ENCODE measurements around the gene NRDE2.
"Not testable (repeated sequence)": the region's sequence is repeated elsewhere in the genome, so short reads cannot be mapped to it uniquely, and the experiment has no call there.

NRDE2 gene

DNA sequence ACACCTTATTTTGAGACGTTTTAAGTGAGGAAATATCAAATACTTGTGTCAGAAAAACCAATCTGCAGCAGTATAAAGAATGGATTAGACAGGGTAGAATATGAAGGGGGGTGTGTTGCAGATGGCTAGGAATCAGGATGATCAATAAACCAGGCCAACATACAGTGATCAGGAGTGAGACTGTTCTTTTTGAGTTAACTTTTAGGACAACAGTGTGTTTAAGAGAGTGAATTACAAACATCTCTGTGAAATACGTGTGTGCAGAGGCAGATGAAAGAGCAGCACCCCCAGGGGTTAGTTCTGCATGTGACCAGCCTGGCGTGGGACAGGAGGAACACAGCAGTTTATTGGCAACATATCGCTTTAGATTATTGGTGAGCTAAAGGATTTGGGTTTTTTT is 10.6 kb upstream of the NRDE2 start:
- no peak overlapping the region for H3K4me3 ChIP-seq (ENCODE audit: low read length)
- no peak for DNase-seq (ENCODE audit: low read depth)
- no peak for TF ChIP-seq CTCF (conservative IDR thresholded peaks at IDR 0.05; ENCODE audit: low read depth, low read length)

GRCh38 chr14:90341784-90342183 is 10.0 kb upstream of the NRDE2 start:
- no peak overlapping the region for H3K4me3 ChIP-seq (ENCODE audit: low read length)
- no peak for TF ChIP-seq CTCF (conservative IDR thresholded peaks at IDR 0.05; ENCODE audit: low read depth, low read length)
- no peak for DNase-seq (ENCODE audit: low read depth)

DNA sequence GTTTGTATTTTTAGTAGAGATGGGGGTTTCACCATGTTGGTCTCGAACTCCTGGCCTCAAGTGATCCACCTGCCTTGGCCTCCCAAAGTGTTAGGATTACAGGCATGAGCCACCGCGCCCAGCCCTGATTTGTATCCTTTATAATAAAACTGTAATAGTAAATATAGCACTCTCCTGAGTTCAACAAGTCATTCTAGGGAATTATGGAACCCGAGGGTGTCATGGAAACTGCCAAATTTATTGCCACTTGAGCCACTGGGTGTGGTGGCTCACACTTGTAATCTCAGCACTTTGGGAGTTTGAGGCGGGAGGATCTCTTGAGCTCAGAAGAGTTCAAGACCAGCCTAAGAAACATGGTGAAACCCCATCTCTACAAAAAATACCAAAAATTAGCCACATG is 9.5 kb upstream of the NRDE2 start:
- not testable (repeated sequence) for DNase-seq (ENCODE audit: low read depth); H3K4me3 ChIP-seq (ENCODE audit: low read length)

- no peak overlapping the region for H3K4me3 ChIP-seq (ENCODE audit: low read length)
- TF ChIP-seq CTCF (conservative IDR thresholded peaks at IDR 0.05; ENCODE audit: low read depth, low read length): no peak
- no peak for DNase-seq (ENCODE audit: low read depth)
These were observed 5.2 kb upstream of the NRDE2 start for GRCh38 chr14:90336985-90337384.

GRCh38 chr14:90336401-90336800 is 4.7 kb upstream of the NRDE2 start:
- DNase-seq (ENCODE audit: low read depth): no peak
- H3K4me3 ChIP-seq (ENCODE audit: low read length): no peak overlapping the region
- no peak for TF ChIP-seq CTCF (conservative IDR thresholded peaks at IDR 0.05; ENCODE audit: low read depth, low read length)

- no peak for DNase-seq (ENCODE audit: low read depth)
- peak overlapping the region; percentile 75 for H3K4me3 ChIP-seq (ENCODE audit: low read length)
- TF ChIP-seq CTCF (conservative IDR thresholded peaks at IDR 0.05; ENCODE audit: low read depth, low read length): no peak
These were observed 487 bp upstream of the NRDE2 start for GRCh38 chr14:90332271-90332584.

GRCh38 chr14:90330203-90331196 is 1.2 kb downstream of the NRDE2 start:
- TF ChIP-seq CTCF (conservative IDR thresholded peaks at IDR 0.05; ENCODE audit: low read depth, low read length): no peak
- no peak for DNase-seq (ENCODE audit: low read depth)
- H3K4me3 ChIP-seq (ENCODE audit: low read length): peak overlapping the region; percentile 75
